BE2C (cell line): ENCODE results near the gene NUB1.

Experiments used
- DNase-seq: peaks from one replicate; pipeline ENCODE4 v3.0.0-alpha.2; 2020
- H3K27me3 ChIP-seq: fragments of 250-450 bp; sonication (Bioruptor Pico); 2 replicates; pipeline ENCODE4 v1.5.1; 2020; ENCODE audit warnings: mild to moderate bottlenecking
- H3K36me3 ChIP-seq: fragments of 250-450 bp; sonication (Bioruptor Pico); 2 replicates; pipeline ENCODE4 v1.5.1; 2020; ENCODE audit warnings: mild to moderate bottlenecking
- H3K4me1 ChIP-seq: fragments of 250-450 bp; sonication (Bioruptor Pico); 2 replicates; pipeline ENCODE4 v1.5.1; 2020
- H3K4me3 ChIP-seq: 2 replicates; pipeline ENCODE4 v1.5.1; 2011; ENCODE audit warnings: low read depth, low read length
- H3K9me3 ChIP-seq: fragments of 250-450 bp; sonication (Bioruptor Pico); 2 replicates; pipeline ENCODE4 v1.5.1; 2020
- TF ChIP-seq, protein P1 (sequence below): IDR thresholded peaks from 2 replicates; pipeline ENCODE4 v1.5.1; 2012; ENCODE audit warnings: mild to moderate bottlenecking, low read depth, low read length

NUB1 gene

DNA sequence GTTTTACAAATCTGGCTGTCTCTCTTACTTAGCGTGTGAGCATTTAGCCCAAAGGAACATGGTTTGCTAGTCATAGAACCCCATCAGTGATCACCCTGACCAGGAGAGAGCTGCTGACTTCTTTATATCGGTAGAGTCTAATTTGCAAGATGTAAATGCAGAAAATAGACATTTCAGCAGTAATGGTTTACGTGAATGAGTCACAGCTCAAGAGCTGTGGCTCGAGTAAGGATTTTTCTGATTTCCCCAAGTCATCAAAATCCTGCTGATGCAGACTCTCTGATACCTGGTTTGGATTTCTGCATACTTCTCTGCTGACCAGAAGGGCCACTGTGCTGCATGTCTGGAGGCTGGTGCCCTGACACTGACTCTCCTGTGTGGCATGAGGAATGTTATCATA is 25.7 kb downstream of the NUB1 start:
- DNase-seq, result no peak
- H3K4me3 ChIP-seq, result no peak overlapping the region
- no peaks in the 10 kb centered on the region for H3K27me3 ChIP-seq
- no peaks in the 10 kb centered on the region for H3K36me3 ChIP-seq
- H3K9me3 ChIP-seq, result no peaks in the 10 kb centered on the region
- TF ChIP-seq, protein P1, sequence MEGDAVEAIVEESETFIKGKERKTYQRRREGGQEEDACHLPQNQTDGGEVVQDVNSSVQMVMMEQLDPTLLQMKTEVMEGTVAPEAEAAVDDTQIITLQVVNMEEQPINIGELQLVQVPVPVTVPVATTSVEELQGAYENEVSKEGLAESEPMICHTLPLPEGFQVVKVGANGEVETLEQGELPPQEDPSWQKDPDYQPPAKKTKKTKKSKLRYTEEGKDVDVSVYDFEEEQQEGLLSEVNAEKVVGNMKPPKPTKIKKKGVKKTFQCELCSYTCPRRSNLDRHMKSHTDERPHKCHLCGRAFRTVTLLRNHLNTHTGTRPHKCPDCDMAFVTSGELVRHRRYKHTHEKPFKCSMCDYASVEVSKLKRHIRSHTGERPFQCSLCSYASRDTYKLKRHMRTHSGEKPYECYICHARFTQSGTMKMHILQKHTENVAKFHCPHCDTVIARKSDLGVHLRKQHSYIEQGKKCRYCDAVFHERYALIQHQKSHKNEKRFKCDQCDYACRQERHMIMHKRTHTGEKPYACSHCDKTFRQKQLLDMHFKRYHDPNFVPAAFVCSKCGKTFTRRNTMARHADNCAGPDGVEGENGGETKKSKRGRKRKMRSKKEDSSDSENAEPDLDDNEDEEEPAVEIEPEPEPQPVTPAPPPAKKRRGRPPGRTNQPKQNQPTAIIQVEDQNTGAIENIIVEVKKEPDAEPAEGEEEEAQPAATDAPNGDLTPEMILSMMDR, result no peak
- peaks cover 2% of the 10 kb centered on the region; the same call in 1 of the 2 replicates for H3K4me1 ChIP-seq

DNA sequence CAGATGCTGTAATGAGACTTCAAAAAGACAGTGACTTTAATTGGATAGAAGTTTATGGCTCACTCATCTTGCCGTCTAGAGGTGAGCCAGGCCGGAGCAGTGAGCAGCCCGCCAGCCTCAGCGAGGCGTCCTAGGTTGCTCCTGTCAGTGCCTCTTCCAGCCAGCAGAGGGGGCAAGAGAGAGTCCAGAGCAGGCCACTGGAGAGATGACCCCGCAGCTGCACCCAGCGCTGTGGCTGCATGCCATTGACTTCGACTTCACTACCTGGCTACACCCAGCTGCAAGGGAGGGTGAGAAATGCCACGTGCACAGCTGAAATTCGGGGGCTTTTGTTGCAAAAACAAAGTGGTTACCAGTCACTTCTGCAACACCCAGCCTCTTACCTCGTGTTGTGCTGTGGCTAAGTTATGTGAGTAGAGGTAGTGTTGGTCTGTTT is 26.5 kb downstream of the NUB1 start:
- TF ChIP-seq, protein P1, result peak; percentile 97
- no peaks in the 10 kb centered on the region for H3K27me3 ChIP-seq
- H3K36me3 ChIP-seq, result no peaks in the 10 kb centered on the region
- peak; percentile 87 for DNase-seq
- no peak overlapping the region for H3K4me3 ChIP-seq
- H3K4me1 ChIP-seq, result peaks cover 2% of the 10 kb centered on the region; the same call in 1 of the 2 replicates
- H3K9me3 ChIP-seq, result no peaks in the 10 kb centered on the region

DNA sequence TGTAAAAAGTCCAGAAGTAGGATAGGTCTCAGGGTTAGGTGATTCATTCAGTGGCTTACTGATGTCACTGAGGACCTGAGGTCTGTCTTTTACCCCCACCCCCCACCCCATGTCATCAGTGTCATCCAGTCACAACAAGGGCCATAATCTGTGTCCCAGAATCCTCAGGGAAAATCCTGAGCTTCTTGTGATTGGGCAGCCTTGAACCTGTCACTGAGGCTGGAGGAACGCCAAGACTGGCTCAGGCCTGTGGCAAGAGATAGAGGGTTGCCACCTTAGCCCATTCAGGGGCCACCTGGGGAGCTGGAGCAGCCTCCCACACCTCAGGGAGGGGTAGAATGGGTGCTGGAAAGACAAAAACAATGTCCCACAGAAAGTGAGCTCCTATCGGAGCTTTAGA is 29.7 kb downstream of the NUB1 start:
- peaks cover 2% of the 10 kb centered on the region; the same call in 1 of the 2 replicates for H3K4me1 ChIP-seq
- H3K9me3 ChIP-seq, result no peaks in the 10 kb centered on the region
- no peak for DNase-seq
- no peak overlapping the region for H3K4me3 ChIP-seq
- no peaks in the 10 kb centered on the region for H3K27me3 ChIP-seq
- TF ChIP-seq, protein P1, result no peak
- H3K36me3 ChIP-seq, result no peaks in the 10 kb centered on the region; the same call in none of the 2 replicates

DNA sequence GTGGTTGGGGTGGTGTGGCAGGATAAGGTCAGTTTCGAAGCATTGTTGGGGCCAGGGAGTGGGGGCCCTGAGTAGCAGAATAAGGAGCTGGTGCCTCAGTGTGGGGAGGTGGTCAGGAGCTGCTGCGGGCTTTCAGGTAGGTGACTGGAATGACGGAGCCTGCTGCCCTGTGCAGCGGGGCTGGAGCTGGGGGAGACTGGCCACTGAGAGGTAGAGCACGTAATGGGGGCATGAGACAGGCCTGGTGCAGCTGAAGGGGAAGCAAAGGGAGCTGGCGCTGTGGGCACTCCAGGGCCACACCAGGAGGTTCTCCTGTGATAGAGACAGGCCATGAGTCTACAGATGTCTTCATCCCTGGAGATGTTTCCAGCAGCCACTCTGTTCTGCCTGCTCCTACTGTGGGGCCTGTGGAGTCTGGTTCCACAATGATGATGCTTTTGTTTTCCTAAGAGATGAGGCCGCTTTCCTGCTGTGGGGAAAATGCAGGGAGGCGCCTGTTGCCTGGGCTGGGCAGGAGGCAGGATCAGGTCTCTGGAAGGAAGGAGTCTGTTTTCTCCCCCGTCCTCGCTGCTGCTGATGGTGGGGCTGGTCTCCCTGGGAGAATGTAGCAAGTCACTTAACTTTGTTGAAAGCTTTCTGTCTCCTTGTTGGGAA is 31.1 kb downstream of the NUB1 start:
- H3K36me3 ChIP-seq, result no peaks in the 10 kb centered on the region; the same call in none of the 2 replicates
- TF ChIP-seq, protein P1, result no peak
- H3K27me3 ChIP-seq, result no peaks in the 10 kb centered on the region
- H3K4me1 ChIP-seq, result peaks cover 2% of the 10 kb centered on the region; the same call in 1 of the 2 replicates
- H3K4me3 ChIP-seq, result no peak overlapping the region
- no peaks in the 10 kb centered on the region for H3K9me3 ChIP-seq
- no peak for DNase-seq

DNA sequence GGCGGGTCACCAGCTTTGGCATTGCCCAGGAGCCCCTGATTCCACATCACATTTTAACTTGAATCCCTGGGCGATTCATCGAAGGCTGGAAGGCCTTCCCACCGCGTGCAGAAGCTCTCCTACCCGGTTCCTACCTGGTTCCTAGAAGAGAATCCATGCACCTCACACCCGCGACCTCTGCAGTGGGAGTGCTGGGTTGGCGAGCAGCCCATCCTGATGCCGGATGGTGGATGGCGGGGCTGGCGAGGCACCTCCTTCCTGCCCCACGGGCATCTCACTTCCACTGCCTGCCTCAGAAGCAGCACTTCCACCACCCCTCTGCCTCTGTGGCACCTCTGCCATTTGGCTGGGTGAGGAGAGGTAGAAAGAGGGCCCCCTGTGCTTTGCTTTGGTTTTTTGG is 32.0 kb downstream of the NUB1 start:
- Histone ChIP-seq H3K9me3 (no peaks in the 10 kb centered on the region), H3K4me1 (no peaks in the 10 kb centered on the region), H3K27me3 (no peaks in the 10 kb centered on the region), H3K4me3 (no peak overlapping the region), H3K36me3 (no peaks in the 10 kb centered on the region; the same call in none of the 2 replicates)
- DNase-seq, result peak; percentile 66
- TF ChIP-seq, protein P1, result no peak

DNA sequence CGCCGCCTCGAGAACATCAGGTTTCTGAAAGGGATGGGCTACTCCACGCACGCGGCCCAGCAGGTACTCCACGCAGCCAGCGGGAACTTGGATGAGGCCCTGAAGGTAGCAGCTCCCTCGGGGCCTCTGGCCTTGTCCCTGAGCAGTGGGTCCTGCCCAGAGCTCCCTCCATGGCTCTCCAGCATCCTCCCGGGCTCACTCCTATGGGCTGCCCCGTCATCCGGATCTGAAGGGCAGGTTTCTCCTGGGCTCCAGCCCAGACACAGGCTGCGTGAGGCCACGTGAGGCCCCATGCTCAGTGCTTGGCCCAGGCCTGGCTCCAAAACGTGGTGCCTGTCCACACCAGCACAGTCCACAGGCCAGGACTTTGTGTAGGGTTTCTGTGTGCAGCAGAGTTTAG is 32.5 kb downstream of the NUB1 start:
- no peaks in the 10 kb centered on the region for H3K27me3 ChIP-seq
- no peaks in the 10 kb centered on the region for H3K4me1 ChIP-seq
- no peaks in the 10 kb centered on the region for H3K9me3 ChIP-seq
- H3K36me3 ChIP-seq, result no peaks in the 10 kb centered on the region; the same call in none of the 2 replicates
- TF ChIP-seq, protein P1, result no peak
- no peak overlapping the region for H3K4me3 ChIP-seq
- DNase-seq, result no peak
